Measurements from ENCODE around the gene DDR2.

- TF ChIP-seq CTCF (IDR thresholded peaks at IDR 0.05) (no peak), EZH2 (IDR thresholded peaks at IDR 0.05) (no peak)
Observed at GRCh38 chr1:162667381-162668080, 35.3 kb downstream of the DDR2 start.
